HG02610 (cell line): ENCODE data around the gene KCNQ2.

Experiments
- ATAC-seq: cut with Tn5 transposase; IDR thresholded peaks from one replicate; pipeline ENCODE4 v1.9.1; 2021; ENCODE audit warnings: mild to moderate bottlenecking, moderate library complexity; ENCODE audit not compliant: unreplicated experiment

The KCNQ2 gene

DNA sequence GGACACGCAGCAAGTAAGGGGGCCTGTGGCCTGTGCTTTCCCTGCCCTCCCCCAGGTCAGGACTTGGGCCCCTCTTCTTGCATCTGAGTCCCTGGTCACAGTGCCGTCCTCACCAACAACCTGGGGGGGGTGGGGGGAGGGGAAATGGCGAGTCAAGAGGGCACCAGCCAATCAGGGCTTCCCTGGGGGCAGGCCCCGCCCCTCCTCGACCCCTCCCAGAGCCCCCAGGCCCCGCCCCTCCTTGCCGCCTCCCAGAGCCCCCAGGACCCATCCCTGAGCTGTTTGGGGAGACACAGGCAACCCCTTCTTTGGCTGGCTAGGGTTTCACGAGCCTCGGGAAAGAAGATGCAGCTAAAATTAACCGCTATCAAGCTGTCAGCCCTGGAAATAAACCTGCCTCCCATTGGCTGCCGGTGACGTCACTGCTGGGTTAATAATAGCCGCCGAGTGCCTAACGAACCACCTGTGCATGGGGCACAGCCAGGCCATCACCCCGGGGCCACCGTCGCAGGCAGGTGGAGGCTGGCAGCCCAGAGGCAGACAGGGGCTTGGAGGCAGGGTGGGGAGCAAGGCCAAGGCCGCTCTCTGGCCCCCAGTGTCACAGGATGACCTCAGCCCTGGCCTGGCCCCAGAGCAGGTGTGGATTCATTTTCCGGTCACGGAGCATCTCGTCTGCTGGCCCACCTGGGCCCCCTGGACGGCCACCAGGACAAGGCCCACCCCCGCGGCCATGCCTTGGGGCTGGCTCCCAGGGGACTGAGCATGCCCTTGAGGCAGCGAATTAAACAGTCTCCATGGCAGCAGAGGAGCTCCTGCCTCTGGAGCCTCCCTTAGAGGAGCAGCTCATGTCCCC lies 29.6 kb upstream of the KCNQ2 start:
- no peak for ATAC-seq

DNA sequence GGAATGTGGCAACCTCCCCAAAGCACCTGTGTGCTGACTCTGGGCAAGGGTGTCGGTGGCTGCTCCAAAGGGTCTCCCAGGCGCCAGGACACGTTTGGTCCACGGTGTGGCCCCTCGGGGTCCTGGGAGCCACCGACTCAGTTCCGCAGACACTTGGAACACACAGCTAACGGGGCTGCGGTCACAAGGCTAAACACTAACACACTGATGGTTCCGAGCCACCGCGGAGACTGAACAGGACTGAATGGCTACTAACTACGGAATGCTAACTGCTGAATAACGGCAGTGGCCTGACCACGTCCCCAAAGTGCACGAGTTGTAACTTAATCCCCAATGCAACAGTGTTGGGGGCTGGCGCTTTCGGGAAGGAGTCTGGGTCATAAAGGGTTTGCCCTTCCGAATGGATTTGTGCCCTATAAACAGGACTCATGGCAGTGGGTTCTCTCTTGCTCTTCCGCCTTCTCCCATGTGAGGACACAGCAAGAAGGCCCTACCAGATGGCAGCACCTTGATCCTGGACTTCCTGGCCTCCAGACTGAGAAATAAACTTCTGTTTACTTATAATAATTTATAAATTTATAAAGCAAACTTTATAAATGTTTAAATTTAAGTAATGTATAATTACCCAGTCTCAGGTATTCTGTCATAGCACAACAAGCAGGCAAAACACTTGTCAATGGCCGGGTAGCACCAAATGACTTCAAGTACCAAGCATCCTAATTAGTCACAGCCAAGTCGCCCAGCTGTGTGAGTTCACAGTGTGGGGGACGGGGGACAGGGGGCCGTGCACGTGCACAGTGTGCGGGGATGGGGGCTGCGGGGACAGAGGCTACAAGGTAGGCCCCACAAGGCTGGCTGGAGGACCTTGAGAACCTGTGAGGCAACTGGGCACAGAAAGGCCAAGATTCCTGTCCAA lies 28.7 kb upstream of the KCNQ2 start:
- ATAC-seq = no peak

DNA sequence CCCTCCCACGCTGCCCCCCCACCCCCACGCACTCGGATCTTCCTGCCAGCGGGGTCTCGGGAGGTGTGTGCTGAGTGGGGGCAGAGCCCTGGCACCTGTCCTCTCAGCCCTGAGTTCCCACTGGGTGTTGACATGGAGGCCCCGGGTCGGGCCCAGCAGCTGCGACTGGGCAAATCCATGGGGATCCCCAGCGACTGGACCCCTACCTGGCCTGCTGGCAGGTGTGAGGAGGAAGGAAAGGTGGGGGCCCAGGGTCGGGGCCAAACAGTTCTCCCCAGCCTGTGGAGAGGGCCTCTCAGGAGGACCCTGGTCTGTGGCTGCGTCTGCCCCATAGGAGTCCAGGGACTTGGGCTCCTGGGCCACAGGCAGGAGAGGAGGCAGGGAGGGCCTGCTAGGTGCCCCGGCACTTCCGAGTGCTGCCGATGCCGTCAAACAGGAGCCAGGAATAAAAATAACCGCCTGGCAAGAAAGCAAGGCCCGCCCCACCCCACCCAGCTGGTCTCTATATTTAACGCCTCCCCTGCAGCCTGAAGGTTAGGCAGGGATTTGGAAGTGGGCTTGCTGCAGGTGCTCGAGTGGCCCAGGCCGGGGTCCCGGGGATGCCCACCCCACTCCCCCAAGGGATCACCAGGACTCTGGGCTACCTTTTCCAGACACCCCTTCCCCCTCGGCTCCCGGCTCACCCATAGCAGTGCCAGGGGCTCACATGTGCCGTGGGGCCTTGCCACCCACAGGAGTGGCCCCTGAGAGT lies 27.9 kb upstream of the KCNQ2 start:
- ATAC-seq = no peak

DNA sequence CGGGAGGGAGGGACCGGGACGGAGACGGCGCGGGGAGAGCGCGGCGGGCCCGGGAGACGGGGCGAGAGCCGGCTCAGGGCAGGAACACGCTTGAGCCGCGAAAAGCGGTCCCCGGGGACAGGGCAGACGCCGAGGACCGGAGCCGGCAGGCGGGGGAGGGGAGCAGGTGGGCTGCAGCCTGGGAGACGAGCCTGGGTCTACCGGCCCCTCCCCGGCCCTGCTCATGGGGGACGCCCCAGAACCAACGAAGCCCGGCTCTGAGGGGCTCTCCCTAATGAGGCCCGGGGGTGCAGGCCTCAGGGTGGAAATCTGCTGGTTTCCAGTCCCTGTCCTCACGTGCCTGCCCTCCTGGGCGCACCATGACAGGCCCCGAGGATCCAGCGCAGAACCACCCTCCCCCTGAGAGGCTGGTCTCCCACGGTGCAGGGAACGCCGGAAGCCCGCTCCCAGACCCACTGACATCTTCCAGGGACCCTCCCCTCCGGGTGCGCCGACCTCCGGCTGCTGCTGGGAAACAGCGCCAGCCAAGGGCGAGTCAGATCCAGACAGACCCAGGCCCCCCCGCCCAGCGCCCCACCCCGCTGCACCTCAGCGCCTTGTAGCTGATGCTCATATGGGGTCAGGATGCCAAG lies 27.0 kb upstream of the KCNQ2 start:
- ATAC-seq = no peak

DNA sequence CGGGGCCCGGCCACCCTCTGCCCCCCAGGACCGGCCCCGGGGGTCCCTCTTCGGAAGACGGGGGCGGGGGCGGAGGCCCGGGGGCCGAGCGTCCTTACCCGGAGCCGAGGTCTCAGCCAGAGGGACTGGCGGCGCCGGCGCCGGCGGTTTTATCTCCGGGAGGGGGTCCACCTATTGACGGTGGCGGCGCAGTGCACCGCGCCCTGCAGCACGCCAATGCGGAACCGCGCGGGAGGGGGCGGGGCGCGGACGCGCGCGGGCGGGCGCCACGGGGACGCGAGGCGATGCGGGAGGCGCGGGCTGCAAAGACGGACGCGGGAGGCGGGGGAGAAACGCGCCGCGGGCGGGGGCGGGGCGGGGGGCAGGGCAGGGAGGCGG lies 26.5 kb upstream of the KCNQ2 start, which contains the start of gene EEF1A2:
EEF1A2 (minus strand) TSS at position 124 of the 378 bp plus-strand sequence. CDS start 1,320 bp downstream, outside the sequence.
- no peak for ATAC-seq

DNA sequence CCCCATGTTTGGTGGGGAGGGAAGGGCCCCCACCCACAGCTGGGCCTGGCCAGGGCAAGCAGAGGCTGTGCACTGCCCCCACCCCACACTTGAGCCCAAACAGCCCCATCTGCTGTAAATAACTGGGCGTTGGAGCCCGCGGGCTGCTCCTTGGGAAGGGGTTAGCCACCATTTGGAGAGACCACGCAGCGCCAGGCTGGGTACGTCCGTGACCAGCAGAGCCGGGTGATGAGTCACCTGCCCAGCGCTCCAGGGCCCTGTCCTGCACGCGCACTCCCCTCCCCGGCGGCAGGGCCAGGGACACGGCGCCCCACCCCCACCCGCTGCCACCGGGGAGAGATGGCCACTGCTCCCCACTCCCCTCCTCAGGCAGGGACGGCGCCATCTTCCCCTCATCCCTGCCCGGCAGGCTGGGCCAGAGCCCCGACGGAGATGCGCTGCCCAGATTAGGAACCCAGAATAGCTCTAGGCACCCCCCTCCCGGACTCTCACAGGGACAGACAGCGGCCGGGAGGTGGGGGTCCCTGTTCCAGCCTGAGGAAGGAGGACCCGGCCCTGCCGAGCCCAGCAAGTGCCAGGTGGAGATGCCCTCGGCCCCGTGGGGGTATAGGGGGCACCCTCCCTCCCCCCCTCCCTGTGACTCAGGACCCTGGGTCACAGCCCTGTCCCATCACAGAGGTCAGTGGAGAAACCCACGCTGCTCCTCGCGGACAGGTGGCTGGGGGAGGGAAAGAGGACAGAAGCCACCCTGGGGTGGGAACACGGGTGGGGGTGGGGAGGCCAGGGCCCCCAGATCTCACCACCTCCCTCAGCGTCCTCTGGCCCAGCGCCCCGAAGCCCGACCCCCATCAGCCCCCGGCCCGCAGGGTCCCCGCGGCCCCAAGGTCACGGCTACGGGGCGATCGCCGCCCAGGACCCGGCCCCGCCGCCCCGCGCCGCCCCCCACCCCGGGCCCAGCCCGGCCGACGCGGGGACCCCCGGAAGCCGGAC lies 25.8 kb upstream of the KCNQ2 start:
- ATAC-seq = no peak

DNA sequence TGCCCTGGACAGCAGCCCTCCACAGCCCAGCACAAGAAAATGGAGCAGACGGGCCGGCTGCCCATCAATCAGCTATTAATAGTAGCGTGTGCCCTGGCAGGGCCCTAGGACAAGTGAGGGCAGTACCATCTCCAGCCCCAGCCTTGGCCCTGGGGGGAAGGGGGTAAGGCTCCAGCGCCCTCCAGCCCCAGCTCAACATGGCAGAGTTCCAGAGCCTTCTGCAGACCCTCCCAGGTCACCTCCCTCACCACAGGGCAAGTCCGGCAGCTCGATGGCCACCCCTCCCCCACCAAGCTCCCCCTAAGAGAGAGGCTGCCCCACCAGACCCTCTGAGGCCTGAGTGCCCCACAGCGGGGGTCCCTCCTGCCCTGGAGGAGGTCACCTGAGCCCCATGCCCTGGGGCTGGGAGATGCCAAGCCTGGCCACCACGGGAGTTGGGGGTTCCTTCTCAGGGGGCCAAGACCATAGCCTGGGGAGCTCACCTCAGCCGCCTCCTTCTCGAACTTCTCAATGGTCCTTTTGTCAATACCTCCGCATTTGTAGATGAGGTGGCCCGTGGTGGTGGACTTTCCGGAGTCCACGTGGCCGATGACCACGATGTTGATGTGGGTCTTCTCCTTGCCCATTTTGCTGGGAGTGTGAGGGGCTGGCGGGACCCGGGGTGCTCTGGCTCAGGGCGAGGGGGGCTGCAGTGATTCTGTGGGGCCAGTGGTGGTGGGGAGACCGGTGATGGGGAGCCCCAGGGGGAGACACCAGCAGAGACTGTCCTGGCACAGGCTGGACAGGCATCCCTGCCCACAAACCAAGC lies 24.9 kb upstream of the KCNQ2 start:
- no peak for ATAC-seq

DNA sequence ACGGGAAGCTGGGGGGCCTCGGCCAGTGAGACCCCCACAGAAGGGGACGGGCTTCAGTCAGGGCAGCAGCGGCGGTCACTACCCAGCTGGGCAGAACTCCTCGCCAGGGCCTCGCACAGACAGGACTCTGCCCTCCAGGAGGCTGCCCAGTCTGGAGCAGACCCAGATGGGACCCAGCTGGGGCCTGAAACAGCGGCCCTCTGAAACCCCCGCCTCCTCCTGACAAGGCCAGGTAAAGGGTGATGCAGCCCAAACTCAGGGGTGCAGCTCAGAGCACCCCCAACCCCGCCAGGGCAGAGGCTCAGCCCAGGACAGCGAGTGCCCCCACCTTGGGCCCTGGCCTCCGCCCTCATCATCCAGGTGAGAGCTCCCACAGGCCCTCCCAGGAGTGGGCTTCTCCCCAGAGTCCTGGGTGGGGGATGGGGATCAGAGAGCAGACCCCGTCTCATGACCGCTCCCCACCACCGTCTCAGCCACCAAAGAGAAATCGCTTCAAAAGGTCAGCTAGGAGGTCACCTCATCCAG lies 24.2 kb upstream of the KCNQ2 start:
- ATAC-seq = no peak

DNA sequence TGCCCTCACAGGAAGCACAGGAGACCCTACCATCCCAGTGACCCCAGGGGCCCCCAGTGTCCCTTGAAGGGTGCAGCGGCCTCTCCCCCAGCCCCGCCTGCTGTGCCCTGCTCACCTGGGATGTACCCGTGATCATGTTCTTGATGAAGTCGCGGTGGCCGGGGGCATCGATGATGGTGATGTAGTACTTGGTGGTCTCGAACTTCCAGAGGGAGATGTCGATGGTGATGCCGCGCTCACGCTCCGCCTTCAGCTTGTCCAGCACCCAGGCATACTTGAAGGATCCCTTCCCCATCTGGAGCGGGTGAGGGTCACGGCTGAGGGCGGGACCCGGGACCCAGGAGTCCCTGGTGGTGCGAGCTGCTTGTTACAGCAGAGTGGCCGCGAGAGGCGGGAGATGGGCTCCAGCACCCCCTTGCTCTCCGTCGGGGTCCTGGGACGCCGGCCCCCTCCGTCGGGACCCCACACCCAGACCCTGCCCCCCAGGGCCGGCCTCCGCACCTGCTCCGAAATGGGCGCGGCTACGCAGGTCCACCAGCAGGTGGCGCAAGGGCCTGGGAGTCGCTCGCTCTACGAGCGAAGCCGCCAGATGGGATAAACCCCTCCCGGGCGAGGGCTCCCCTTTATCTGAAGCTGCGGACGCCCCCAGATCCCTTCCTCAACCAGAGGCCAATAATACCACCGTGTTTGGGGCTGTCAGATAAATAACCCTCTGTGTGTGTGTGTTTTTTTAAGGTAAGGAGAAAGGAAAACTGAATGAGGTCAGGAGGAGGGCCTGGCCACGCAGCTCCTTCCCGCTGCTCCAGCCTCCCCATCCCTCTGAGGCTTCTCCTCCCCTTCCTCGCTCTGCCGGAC lies 23.5 kb upstream of the KCNQ2 start:
- ATAC-seq = no peak

DNA sequence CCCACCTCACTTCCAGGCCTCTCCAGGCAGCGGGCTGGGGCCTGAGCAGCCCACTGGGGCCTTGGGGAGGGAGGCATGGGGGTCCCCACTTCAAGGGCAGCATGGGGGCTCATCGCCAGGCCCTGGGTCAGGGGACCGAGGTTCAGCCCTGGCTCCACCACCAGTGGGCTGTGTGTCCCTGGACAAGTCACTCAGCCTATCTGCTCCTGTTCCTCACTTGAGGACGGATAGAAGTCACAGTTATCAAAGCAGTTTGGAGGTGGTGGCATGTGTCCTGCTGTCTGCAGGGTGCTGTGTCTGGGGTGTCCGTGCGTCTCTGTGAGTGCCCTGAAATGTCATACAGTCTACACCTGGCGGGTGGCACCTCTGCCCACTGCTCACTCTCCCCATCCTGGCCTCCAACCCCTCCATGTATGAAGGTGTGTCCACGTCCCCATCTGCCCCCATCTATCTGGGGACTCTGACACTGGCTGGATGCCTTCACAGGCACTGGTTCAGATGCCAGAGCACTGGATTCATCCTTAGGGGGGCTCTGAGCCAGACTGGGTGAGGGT lies 22.8 kb upstream of the KCNQ2 start:
- no peak for ATAC-seq

DNA sequence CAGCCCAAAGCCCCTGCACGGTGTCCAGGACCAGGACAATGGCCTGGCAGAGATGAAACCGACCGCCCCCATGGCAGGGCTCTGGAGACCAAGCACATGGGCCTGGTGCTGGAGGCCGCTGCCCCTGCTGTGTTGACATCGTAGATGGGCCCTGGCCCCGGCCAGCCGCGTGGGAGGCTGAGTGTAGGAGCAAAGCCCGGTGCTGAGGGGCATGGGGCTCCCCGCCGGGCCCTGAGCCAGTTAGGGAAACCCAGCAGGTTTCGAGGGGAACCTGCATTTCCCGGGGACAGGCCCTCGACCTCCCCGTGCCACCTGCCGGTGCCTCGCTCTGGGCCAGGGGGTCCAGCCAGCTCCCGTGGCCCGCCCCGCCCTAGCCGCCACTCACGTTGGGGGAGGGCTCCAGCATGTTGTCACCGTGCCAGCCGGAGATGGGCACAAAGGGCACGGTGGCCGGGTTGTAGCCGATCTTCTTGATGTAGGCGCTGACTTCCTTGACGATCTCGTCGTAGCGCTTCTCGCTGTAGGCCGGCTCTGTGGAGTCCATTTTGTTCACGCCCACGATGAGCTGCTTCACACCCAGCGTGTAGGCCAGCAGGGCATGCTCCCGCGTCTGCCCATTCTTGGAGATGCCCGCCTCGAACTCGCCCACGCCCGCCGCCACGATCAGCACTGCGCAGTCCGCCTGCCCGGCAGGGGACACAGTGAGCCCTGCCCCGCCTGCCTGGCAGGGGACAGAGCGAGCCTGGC lies 22.1 kb upstream of the KCNQ2 start:
- ATAC-seq = no peak

DNA sequence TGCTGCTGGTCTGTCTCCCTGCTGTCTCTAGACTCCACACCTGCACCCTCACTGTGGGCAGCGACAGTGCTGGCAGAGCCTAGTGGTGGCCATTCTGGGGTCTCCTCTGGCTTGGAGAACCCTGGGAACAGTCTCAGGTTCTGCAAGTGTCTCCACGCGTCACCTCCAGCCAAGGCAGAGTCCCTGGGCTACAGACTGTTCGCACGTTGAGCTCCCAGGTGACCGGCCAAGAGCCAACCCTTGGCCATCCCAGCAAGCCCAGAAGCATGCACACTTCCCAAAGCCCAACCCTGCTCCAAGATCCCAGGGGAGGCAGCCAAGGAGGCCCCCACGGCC lies 21.6 kb upstream of the KCNQ2 start:
- no peak for ATAC-seq

DNA sequence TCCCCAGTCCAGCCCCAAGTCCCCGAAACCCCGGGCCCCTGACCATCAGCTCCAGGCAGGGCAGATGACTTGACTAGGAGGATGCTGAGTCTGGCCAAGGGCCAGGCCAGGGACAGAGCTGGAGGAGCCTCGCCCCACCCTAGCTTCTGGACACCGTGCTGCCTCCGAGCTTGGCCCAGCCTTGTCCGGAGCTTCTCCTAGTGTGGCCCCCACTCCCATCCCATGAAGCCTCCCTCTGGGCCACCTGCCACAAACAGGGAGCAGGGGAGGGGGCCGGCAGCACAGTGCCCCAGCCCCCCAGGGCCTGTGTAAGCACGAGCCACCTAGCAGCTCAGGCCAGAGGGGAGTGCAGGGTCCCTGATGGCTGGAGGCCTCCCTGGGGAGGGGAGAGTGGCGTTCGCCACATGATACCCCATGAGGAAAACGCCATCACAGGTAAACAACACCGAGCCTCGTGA lies 21.1 kb upstream of the KCNQ2 start:
- ATAC-seq = no peak

DNA sequence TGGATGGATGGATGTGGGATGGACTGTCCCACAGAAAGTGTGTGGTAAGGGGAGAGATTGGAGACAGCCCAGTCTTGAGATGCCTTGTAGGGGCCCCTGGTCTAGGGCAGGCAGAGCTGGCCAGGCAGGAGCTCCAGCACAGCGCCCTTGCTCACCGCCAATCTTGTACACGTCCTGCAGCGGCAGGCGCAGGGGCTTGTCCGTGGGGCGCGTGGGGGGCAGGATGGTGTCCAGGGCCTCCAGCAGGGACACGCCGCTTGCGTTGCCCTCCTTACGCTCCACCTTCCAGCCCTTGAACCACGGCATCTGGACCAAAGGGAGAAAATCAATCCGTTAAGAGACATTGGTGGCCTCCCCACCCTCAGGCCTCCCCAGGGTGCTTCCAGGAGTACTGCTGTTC lies 20.5 kb upstream of the KCNQ2 start:
- no peak for ATAC-seq

DNA sequence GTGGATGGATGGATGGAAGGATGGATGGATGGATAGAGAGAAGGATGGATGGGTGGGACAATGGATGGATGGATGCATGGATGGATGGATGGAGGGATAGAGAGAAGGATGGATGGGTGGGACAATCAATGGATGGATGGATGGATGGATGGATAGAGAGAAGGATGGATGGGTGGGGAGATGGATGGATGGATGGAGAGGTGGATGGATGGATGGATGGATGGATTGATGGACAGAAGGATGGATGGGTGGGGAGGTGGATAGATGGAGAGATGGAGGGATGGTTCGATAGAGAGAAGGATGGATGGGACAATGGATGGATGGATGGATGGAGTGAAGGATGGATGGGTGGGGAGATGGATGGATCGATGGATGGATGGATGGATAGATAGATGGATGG lies 20.1 kb upstream of the KCNQ2 start:
- ATAC-seq = no peak

DNA sequence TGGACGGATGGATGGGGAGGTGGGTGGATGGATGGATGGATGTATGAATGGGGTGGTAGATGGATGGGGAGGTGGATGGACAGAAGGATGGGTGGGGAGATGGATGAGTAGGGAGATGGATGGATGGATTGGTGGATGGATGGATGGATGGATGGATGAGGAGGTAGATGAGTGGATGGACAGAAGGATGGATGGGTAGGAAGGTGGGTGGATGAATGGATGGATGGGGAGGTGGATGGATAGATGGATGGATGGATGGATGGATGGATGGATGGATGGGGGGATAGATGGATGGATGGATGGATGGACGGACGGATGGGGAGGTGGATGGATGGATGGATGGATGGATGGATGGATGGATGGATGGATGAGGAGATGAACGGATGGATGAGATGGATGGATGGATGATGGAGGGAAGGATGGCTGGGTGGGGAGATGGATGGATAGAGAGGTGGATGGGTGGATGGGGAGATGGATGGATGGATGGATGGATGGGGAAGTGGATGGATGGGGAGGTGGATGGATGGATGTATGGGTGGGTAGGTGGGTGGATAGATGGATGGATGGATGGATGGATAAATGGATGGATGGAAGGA lies 19.3 kb upstream of the KCNQ2 start:
- no peak for ATAC-seq
